ENCODE data around the gene SUCO. TPM values are rescaled to one million over a fixed set of nuclear protein-coding genes. Genes with fewer than 3 reads are reported as not detected.

The SUCO gene
- total and polyA plus RNA-seq, 2 donors (not counting 1 experiment from before 2014, with no cell fraction given), result 5.5 to 59.7 TPM

- no peaks in the 10 kb centered on the region for H3K4me1 Mint-ChIP-seq
- H3K9ac ChIP-seq (ENCODE audit: low read length), result no peak overlapping the region
- no peak overlapping the region for H3K27ac ChIP-seq (ENCODE audit: low read length in 2 of 2)
- no peaks in the 10 kb centered on the region for H3K79me2 ChIP-seq (ENCODE audit: control insufficient read depth, insufficient read depth, low read length)
- no peak overlapping the region for H3K4me2 ChIP-seq (replicated peaks; ENCODE audit: low read depth, low read length, poor library complexity, severe bottlenecking)
- intact Hi-C loops (cut with micrococcal nuclease), result no loop called here
- H3K4me3 Mint-ChIP-seq, result no peak overlapping the region
- ChIA-PET POLR2A (no interaction called here), CTCF (no interaction called here)
- no peaks in the 10 kb centered on the region for H3K36me3 ChIP-seq (replicated peaks in 1 of 2; ENCODE audit: control extremely low read depth in 1 of 2, control insufficient read depth in 1 of 2, extremely low read depth in 1 of 2, insufficient read depth in 2 of 2, low read length in 1 of 2)
- H3K27me3 ChIP-seq (replicated peaks in 1 of 4; ENCODE audit: control extremely low read depth in 1 of 4, control insufficient read depth in 3 of 4, insufficient read depth in 4 of 4, low read length in 3 of 4), result no peaks in the 10 kb centered on the region
- no peak overlapping the region for H3K27ac Mint-ChIP-seq
- H3K4me3 ChIP-seq (ENCODE audit: control extremely low read depth in 1 of 5, extremely low read depth in 1 of 5, insufficient read depth in 1 of 5, low read depth in 2 of 5, low read length in 4 of 5), result no peak overlapping the region
- DNase-seq (no peak), ATAC-seq (ENCODE audit: low read depth) (no peak)
- H2AFZ ChIP-seq (ENCODE audit: insufficient read depth, low read depth, low read length, poor library complexity, severe bottlenecking), result no peak overlapping the region
- no peaks in the 10 kb centered on the region for H3K9me3 Mint-ChIP-seq (ENCODE audit: insufficient read depth)
- 82% methylated on average over 3 of the region's 3 CpGs for WGBS (ENCODE audit: insufficient coverage)
- no peaks in the 10 kb centered on the region for H4K20me1 ChIP-seq (ENCODE audit: control insufficient read depth, insufficient read depth, low read length, poor library complexity, severe bottlenecking)
- TF ChIP-seq EZH2 (IDR thresholded peaks at IDR 0.05; ENCODE audit: borderline replicate concordance, insufficient read depth, low read depth, low read length, poor library complexity, severe bottlenecking), result no peak
- no peak for TF ChIP-seq CTCF (IDR thresholded peaks at IDR 0.05)
- peaks cover 0 to 5% (median 0%) of the 10 kb centered on the region in 3 donors for H3K9me3 ChIP-seq (ENCODE audit: control extremely low read depth in 1 of 3, control insufficient read depth in 2 of 3, insufficient read depth in 1 of 3, low read length in 2 of 3)
- H3K4me1 ChIP-seq (ENCODE audit: control insufficient read depth in 2 of 2, insufficient read depth in 2 of 2, low read length in 2 of 2), result no peaks in the 10 kb centered on the region
- H3K27me3 Mint-ChIP-seq, result no peaks in the 10 kb centered on the region
These were observed 97.9 kb downstream of the SUCO start for GRCh38 chr1:172630868-172631267.

GRCh38 chr1:172637522-172637921, 104.6 kb downstream of the SUCO start:
- ChIA-PET POLR2A (no interaction called here), CTCF (no interaction called here)
- H3K27ac ChIP-seq (ENCODE audit: low read length in 2 of 2), result no peak overlapping the region
- Mint-ChIP-seq H3K4me3 (no peak overlapping the region), H3K27ac (no peak overlapping the region), H3K9me3 (ENCODE audit: insufficient read depth) (no peaks in the 10 kb centered on the region), H3K27me3 (no peaks in the 10 kb centered on the region), H3K4me1 (peaks cover 12% of the 10 kb centered on the region)
- H3K79me2 ChIP-seq (ENCODE audit: control insufficient read depth, insufficient read depth, low read length), result no peaks in the 10 kb centered on the region
- H3K4me2 ChIP-seq (replicated peaks; ENCODE audit: low read depth, low read length, poor library complexity, severe bottlenecking), result no peak overlapping the region
- H3K9me3 ChIP-seq (ENCODE audit: control extremely low read depth in 1 of 3, control insufficient read depth in 2 of 3, insufficient read depth in 1 of 3, low read length in 2 of 3), result no peaks in the 10 kb centered on the region
- H2AFZ ChIP-seq (ENCODE audit: insufficient read depth, low read depth, low read length, poor library complexity, severe bottlenecking), result no peak overlapping the region
- H4K20me1 ChIP-seq (ENCODE audit: control insufficient read depth, insufficient read depth, low read length, poor library complexity, severe bottlenecking), result no peaks in the 10 kb centered on the region
- intact Hi-C loops (cut with micrococcal nuclease), result no loop called here
- ATAC-seq (ENCODE audit: low read depth) (no peak), DNase-seq (no peak)
- H3K36me3 ChIP-seq (replicated peaks in 1 of 2; ENCODE audit: control extremely low read depth in 1 of 2, control insufficient read depth in 1 of 2, extremely low read depth in 1 of 2, insufficient read depth in 2 of 2, low read length in 1 of 2), result no peaks in the 10 kb centered on the region
- WGBS (ENCODE audit: insufficient coverage), result 100% methylated on average over 1 of the region's 2 CpGs
- no peaks in the 10 kb centered on the region for H3K27me3 ChIP-seq (replicated peaks in 1 of 4; ENCODE audit: control extremely low read depth in 1 of 4, control insufficient read depth in 3 of 4, insufficient read depth in 4 of 4, low read length in 3 of 4)
- peaks cover 0 to 6% of the 10 kb centered on the region in 2 donors for H3K4me1 ChIP-seq (ENCODE audit: control insufficient read depth in 2 of 2, insufficient read depth in 2 of 2, low read length in 2 of 2)
- H3K9ac ChIP-seq (ENCODE audit: low read length), result no peak overlapping the region
- TF ChIP-seq CTCF (IDR thresholded peaks at IDR 0.05) (no peak), EZH2 (IDR thresholded peaks at IDR 0.05; ENCODE audit: borderline replicate concordance, insufficient read depth, low read depth, low read length, poor library complexity, severe bottlenecking) (no peak)
- no peak overlapping the region for H3K4me3 ChIP-seq (ENCODE audit: control extremely low read depth in 1 of 5, extremely low read depth in 1 of 5, insufficient read depth in 1 of 5, low read depth in 2 of 5, low read length in 4 of 5)
